Stimulated activated CD8-positive, alpha-beta memory T cell treated with anti-CD3 and anti-CD28 coated beads, Interleukin-15, amount 100 ng/mL, for 48 hours (primary cell): ENCODE data around the gene NXPH4.
A peak's percentile ranks its signal among the peaks of the same experiment; 100 is the strongest.

ENCODE experiments used
- DNase-seq, 2 donors: peaks; one replicate each; pipeline ENCODE4 v3.0.0-alpha.2; 2020; ENCODE audit warnings: low read depth in 2 of 2

The NXPH4 gene

GRCh38 chr12:57219205-57219992, 2.8 kb downstream of the NXPH4 start:
- no peak for DNase-seq

GRCh38 chr12:57219993-57220754, 3.6 kb downstream of the NXPH4 start:
- DNase-seq, result no peak

GRCh38 chr12:57220770-57221168, 4.2 kb downstream of the NXPH4 start:
- no peak for DNase-seq

- DNase-seq, result no peak
Measured at GRCh38 chr12:57221169-57221917, 4.7 kb downstream of the NXPH4 start.

- no peak for DNase-seq
Measured at GRCh38 chr12:57222286-57223190, 5.9 kb downstream of the NXPH4 start.

GRCh38 chr12:57223191-57224165, 6.9 kb downstream of the NXPH4 start:
- DNase-seq, result no peak

- DNase-seq, result no peak
Measured at GRCh38 chr12:57224278-57224972, 7.8 kb downstream of the NXPH4 start.

GRCh38 chr12:57224973-57225679, 8.5 kb downstream of the NXPH4 start:
- no peak for DNase-seq

GRCh38 chr12:57225680-57226210, 9.2 kb downstream of the NXPH4 start:
- DNase-seq, result no peak

- no peak for DNase-seq
Measured at GRCh38 chr12:57226588-57227314, 10.2 kb downstream of the NXPH4 start.

GRCh38 chr12:57227315-57228115, 10.9 kb downstream of the NXPH4 start:
- DNase-seq, result no peak

GRCh38 chr12:57229046-57229633, 12.5 kb downstream of the NXPH4 start:
- DNase-seq, result no peak

GRCh38 chr12:57229634-57230380, 13.2 kb downstream of the NXPH4 start, which contains the start of gene SHMT2:
TSS of gene SHMT2 (plus strand) at chr12:57229711. CDS start at chr12:57229779, 68 bp downstream.
- DNase-seq, result peak; percentile 91 to 93

GRCh38 chr12:57230381-57231155, 14.0 kb downstream of the NXPH4 start:
- DNase-seq, result no peak
